NB4 (cell line): ENCODE results near the gene GAB2.

Experiments used
- DNase-seq: peaks from one replicate; pipeline ENCODE4 v3.0.0; 2010; ENCODE audit warnings: low read depth
- H3K4me3 ChIP-seq: one replicate; pipeline ENCODE4 v1.5.1; 2011; ENCODE audit warnings: mild to moderate bottlenecking, low read depth, low read length, moderate library complexity
- CTCF ChIP-seq: IDR thresholded peaks from one replicate; pipeline ENCODE4 v1.5.1; 2012; ENCODE audit warnings: low read depth, low read length
- MAX ChIP-seq: IDR thresholded peaks from 2 replicates; pipeline ENCODE4 v1.6.1; 2011; ENCODE audit warnings: low read depth, low read length
- MYC ChIP-seq: IDR thresholded peaks from 2 replicates; pipeline ENCODE4 v1.6.1; 2011; ENCODE audit warnings: low read depth, low read length
- POLR2A ChIP-seq: IDR thresholded peaks from 2 replicates; pipeline ENCODE4 v1.6.1; 2011; ENCODE audit warnings: mild to moderate bottlenecking; ENCODE audit not compliant: insufficient read length; ENCODE audit errors: extremely low read depth

Gene GAB2

GRCh38 chr11:78256962-78257361 lies 160.7 kb downstream of the GAB2 start:
- H3K4me3 ChIP-seq = no peak overlapping the region
- DNase-seq = peak; percentile 73
- TF ChIP-seq CTCF = no peak
- TF ChIP-seq MAX = no peak
- no peak for TF ChIP-seq MYC
- TF ChIP-seq POLR2A = no peak

- TF ChIP-seq MAX (no peak), MYC (no peak), POLR2A (no peak), CTCF (no peak)
- no peak for DNase-seq
- H3K4me3 ChIP-seq = no peak overlapping the region
Measured at GRCh38 chr11:78255919-78256318, 161.7 kb downstream of the GAB2 start.

- H3K4me3 ChIP-seq = no peak overlapping the region
- TF ChIP-seq POLR2A (no peak), MAX (no peak), MYC (no peak), CTCF (no peak)
- no peak for DNase-seq
Measured at GRCh38 chr11:78254268-78254667, 163.4 kb downstream of the GAB2 start.

- DNase-seq = no peak
- TF ChIP-seq MAX (no peak), POLR2A (no peak), MYC (no peak), CTCF (no peak)
- no peak overlapping the region for H3K4me3 ChIP-seq
Measured at GRCh38 chr11:78253797-78254196, 163.8 kb downstream of the GAB2 start.

GRCh38 chr11:78251083-78251775 lies 166.4 kb downstream of the GAB2 start:
- no peak for TF ChIP-seq MAX
- TF ChIP-seq CTCF = no peak
- TF ChIP-seq MYC = no peak
- TF ChIP-seq POLR2A = no peak
- DNase-seq = no peak
- no peak overlapping the region for H3K4me3 ChIP-seq

GRCh38 chr11:78250099-78250498 lies 167.5 kb downstream of the GAB2 start:
- TF ChIP-seq MYC (no peak), CTCF (no peak), MAX (no peak), POLR2A (no peak)
- no peak for DNase-seq
- no peak overlapping the region for H3K4me3 ChIP-seq
